HG02943 (cell line): ENCODE data around the gene THRSP.
"Not testable (repeated sequence)": the region's sequence is repeated elsewhere in the genome, so short reads cannot be mapped to it uniquely, and the experiment has no call there.

Source experiments
- ATAC-seq: cut with Tn5 transposase; IDR thresholded peaks from one replicate; pipeline ENCODE4 v1.9.1; 2021; ENCODE audit warnings: mild to moderate bottlenecking, low read depth, moderate library complexity; ENCODE audit not compliant: unreplicated experiment

The THRSP gene

GRCh38 chr11:78061921-78062311, 1.7 kb upstream of the THRSP start:
- no peak for ATAC-seq

- ATAC-seq, result no peak
Measured at GRCh38 chr11:78062671-78063070, 990 bp upstream of the THRSP start.

DNA sequence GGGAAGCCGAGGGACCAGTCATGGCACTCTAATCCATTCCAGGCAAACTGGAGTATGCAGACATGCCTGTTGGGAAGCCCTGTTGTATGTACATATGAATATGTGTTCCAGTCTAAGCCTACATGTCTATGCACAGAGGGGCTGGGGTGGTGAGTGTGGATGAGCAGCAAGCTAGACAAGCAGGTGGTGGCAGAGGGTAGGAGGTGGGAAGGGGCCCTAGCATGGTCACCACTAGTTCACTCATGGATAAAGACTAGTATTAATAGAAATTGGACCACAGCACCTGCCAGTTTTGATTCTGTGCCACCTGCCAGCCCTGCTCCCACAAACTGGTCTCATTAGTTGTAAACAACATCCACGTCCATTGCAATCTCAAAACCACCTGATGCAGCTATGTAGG, 1.5 kb downstream of the THRSP start:
- no peak for ATAC-seq

GRCh38 chr11:78066471-78066870, 2.8 kb downstream of the THRSP start:
- ATAC-seq, result no peak

DNA sequence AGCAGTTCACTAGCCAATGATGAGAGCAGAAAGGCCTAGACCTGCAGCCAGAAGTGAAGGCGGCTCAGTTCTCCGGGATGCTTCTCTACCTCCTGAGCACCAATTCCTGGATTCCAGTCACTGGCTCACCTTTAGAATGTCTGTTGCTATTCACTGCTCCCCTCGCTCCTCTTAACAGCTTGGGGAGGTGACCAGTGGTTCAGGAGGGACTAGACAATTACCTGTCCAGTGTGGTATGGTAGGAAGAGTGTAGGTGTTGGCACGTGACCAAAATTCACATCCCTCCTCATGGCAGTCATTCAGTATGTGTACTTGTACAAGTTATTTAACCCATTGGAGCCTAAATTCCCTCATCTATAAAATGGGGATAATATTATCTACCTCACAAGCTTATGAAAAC, 4.0 kb downstream of the THRSP start:
- ATAC-seq, result no peak

DNA sequence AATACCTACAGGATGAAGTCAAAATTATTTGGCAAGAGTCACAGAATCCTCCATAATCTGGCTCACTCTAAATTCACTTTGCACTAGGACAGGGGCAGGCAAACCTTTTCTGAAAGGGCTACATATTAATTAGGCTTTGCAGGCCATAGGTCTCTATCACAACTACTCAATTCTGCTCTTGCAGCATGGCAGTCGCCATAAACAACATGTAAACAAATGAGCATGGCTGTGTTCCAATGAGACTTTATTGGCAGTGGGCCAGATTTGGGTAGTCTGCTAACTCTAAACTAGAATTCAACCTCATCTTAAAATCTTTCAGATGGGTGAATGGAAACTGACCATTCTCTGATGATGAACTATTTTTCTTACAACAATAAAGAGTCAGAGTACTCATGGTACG, 5.8 kb downstream of the THRSP start:
- no peak for ATAC-seq

DNA sequence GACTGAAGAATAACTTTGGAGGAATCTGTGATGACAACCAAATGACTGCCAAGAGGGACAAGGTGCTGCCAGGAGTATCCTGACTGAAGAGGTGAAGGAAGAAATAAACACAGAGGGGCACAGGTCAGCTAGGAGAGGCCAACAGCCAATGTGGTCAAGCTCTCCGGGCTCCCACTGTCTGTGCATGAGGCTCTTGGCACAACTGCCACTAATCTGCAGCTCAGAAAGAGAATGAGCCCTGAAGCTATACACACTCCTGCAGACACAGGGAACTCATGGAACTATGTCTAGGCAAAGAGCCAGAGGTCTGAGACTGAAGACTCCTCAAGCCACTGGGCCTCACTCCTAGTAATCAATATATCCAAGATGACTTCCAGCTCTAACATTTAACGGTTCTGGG, 7.0 kb downstream of the THRSP start:
- ATAC-seq, result no peak

DNA sequence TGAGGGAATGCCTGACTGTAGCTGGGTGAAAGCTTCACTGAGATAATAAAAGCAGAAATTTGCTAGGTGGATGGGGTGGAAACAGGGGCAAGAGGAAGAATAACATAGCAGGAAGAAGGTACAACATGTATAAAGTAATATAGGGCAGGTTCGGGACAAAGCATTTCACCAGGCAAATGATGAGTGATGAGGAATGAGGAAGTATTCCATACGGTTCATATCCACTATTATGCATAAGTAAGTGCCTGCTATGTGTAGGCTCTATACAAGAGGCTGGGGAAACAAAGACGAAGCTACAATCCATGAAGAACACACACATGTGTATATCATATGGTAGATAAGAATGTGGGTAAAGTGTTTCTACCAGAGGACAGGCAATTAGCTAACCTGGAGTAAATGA, 8.1 kb downstream of the THRSP start:
- ATAC-seq, result no peak

- no peak for ATAC-seq
Measured at GRCh38 chr11:78072455-78072854, 8.8 kb downstream of the THRSP start.

DNA sequence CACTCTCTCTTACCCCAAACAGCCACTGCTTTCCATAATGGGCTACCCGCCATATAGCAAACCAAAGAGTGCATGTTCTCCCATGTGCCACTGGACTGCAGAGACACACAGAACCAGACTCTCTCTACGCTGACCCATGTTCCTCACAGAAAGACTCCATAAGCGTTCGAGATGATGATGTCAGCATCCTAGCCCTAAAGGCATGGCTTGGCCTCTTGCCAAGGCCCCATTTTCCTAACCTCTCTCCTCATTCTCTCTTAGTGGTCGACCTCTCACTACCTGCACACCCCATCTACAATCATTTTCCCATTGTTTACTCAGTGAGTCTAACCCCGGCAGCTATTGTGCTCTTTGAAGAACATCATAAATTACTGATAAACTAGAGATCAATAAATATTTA, 11.1 kb downstream of the THRSP start:
- ATAC-seq, result no peak

DNA sequence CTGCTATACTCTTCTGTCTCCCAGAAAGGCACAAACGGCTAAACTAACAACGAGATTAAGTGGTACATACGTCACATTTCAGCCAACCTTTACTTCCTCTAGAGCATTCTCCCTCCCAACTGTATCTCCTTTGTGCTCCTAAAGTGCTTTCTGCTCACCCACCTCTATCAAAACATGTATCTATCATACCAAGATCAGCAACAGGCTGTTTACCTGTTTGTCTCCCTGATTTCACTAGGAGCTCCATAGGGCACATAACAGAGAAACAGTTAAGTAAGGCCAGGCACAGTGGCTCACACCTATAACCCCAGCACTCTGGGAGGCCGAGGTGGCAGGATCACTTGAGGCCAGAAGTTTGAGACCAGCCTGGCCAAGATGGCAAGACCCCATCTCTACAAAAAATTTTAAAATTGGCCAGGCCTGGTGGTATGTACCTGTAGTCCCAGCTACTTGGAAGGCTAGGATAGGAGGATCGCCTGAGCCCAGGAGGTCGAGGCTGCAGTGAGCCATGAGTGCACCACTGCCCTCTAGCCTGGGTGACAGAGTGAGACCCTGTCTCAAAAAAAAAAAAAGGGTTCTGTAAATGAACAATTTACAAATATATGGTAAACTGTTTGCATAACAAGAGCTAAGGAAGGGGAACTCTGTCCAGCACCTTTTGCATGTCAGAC, 13.2 kb downstream of the THRSP start:
- no peak for ATAC-seq

DNA sequence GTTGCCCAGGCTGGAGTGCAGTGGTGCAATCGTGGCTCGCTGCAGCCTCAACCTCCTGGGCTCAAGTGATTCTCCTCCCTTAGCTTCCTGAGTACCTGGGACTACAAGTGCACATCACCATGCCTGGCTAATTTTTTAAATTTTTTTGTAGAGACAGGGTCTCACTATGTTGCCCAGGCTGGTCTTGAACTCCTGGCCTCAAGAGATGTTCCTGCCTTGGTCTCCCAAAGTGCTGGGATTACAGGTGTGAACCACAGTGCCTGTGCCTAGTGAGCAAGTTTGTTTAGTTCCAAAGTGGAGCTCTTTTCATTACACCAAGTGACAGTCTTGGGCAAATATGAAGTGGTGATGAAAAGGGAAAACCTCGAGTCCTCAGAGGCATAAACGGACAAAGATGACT, 13.9 kb downstream of the THRSP start:
- ATAC-seq, result not testable (repeated sequence)

DNA sequence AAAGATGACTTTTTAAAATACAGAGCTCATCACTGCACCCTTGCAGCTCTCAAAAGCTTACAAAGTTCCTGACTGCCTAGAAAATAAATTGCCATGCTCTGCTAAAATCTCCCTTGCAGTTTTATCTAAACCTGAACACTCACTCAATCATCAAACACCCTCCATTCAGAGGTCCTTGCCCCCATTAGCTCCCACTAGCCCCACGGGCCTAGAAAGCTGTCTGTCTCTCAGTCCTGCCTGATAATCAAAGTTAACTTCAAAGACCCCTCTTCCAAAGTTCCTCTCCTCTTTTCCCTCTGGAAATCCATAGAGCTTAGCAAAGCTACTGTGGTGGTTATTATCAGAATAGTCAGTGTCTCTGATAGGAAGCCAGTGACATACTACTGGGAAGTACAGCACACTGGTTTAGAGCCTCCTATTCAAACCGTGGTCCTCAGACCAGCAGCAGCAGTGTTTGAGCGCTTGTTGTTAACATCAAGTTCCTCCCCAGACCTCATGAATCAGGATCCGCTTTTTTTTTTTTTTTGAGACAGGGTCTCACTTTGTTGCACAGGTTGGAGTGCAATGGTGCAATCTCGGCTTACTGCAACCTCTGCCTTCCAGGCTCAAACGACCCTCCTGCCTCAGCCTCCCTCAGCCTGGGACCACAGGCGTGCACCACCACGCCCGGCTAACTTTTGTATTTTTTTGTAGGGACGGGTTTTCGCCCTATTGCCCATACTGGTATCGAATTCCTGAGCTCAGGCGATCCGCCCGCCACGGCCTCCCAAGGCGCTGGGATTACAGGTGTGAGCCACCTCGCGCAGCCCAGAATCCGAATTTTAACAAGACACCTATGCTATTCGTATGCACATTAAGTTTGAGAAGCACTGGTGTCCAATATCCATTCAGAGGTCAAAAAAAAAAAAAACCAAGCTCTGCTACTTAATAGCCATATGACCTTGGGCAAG, 14.8 kb downstream of the THRSP start:
- no peak for ATAC-seq

GRCh38 chr11:78079232-78080083, 15.8 kb downstream of the THRSP start, which contains the start of gene NDUFC2:
TSS of gene NDUFC2 (minus strand) at chr11:78079862. CDS start at chr11:78079744, 118 bp downstream.
- ATAC-seq, result peak; percentile 68

GRCh38 chr11:78080084-78080817, 16.6 kb downstream of the THRSP start:
- ATAC-seq, result no peak

GRCh38 chr11:78080818-78081495, 17.3 kb downstream of the THRSP start:
- ATAC-seq, result no peak

DNA sequence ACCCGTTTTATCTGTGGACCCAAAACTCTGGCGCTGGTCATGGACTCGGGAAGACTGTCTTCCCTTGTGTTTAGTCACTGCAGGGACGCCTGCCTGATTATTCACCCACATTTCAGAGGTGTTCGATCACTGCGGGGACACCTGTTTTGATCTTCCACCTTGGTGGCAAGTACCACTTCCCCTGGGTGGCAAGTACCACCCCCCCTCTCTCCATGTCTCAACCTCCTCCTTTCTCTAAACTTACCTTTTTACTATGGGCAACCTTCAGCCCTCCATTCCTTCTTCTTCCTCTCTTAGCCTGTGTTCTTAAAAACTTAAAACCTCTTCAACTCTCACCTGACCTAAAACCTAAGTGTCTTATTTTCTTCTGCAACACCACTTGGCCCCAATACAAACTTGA, 17.9 kb downstream of the THRSP start:
- no peak for ATAC-seq

DNA sequence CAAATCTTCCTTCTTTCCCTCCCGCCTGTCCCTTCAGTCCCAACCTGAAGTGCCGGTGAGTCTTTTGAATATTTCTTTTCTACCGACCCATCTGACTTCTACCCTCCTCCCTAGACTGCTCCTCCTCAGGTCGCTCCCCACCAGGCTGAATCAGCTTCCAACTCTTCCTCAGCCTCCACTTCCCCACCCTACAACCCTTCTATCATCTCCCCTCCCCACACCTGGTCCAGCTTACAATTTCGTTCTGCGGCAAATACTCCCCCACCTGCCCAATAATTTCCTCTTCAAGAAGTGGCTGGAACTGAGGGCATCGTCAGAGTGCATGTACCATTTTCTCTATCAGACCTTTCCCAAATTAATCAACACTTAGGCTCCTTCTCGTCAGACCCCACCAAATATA, 18.5 kb downstream of the THRSP start:
- no peak for ATAC-seq

DNA sequence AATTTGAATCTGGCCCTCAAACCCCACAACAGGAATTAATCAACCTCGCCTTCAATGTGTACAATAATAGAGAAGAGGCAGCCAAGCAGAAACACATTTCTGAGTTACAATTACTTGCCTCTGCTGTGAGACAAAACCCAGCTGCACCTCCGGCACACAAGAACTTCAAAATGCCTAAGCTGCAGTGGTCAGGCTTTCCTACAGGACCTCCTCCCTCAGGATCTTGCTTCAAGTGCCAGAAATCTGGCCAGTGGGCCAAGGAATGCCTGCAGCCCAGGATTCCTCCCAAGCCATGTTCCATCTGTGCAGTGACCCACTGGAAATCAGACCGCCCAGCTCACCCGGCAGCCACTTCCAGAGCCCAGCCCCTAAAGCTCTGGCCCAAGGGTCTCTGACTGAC, 19.4 kb downstream of the THRSP start:
- no peak for ATAC-seq

DNA sequence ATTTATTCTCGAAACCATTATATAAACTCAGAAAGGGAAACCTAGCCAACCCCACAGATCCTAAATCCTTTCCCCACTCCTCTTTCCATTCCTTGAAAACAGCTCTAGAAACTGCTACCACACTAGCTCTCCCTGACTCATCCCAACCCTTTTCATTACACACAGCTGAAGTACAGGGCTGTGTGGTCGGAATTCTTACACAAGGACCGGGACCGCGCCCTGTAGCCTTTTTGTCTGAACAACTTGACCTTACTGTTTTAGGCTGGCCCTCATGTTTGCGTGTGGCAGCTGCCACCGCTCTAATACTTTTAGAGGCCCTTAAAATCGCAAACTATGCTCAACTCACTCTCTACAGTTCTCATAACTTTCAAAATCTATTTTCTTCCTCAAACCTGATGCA, 20.8 kb downstream of the THRSP start:
- ATAC-seq, result not testable (repeated sequence)
